Measurements from ENCODE around the gene EBF3.

EBF3 gene

DNA sequence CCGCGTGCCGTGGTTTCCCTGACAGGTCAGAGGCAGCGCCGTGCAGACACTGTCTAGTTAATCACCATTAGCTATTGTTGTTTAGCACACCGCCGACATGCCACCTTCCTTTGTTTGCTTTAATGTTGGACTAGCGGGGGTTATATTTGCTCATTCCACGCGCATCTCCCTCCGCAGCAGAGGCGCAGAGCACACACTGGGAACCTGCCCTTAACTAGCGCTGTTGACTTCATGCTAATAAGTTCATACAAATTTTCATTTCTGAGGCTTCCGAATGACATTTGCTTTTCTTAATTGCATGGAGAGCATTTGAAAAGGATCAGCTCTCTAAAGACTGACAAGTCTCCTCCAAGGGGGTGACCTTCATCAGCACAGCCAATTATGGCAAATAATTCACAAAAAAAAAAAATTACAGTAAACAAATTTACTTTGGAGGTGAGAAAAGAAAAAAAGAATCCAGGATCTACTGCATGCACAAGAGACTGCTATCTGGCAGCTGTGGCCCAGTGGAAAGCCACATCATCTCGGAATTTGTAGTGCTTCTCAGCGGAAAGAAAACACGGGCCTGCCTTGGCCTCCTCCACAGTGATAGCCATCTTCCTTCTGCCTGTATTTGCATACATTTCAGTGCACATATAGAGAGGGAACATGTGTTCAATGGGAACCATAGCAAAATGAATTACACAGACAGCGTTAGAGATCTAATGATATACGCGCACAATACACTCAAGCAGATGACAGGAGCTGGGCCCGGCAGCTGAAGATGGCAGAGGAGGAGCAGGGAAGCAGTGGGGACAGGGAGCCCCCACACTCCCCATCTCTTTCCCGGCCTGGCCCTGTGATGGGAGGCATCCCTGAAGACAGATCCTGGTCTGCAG, 94.2 kb downstream of the EBF3 start:
- DNase-seq: no peak

DNA sequence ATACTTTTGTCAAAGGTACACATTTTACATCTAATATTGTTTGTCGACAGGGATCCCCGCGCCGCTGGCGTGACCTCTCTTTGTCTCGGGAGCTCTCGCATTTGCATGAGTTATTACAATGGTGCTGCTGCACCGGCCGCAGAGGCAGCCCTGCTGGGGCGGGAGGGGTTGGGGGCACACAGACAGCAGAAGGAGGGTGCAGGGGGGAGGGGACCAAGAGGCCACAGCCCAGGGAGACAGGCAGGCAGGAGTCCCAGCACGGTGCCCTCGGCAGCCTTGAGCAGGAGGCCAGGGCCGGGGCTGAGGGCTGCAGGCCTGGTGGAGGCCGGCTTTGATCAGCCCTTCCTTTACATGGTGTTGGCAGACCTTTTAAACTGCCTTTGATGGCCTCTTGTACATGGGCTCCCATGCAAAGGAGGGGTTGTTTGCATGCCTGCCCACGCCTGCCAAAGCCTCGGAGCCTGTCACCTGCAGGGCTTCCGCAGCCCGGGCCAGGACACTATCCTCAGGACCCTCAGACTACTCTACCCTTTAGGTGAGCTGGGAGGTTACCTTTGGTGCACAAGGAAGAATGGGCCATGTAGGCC, 95.5 kb downstream of the EBF3 start:
- DNase-seq: no peak

DNA sequence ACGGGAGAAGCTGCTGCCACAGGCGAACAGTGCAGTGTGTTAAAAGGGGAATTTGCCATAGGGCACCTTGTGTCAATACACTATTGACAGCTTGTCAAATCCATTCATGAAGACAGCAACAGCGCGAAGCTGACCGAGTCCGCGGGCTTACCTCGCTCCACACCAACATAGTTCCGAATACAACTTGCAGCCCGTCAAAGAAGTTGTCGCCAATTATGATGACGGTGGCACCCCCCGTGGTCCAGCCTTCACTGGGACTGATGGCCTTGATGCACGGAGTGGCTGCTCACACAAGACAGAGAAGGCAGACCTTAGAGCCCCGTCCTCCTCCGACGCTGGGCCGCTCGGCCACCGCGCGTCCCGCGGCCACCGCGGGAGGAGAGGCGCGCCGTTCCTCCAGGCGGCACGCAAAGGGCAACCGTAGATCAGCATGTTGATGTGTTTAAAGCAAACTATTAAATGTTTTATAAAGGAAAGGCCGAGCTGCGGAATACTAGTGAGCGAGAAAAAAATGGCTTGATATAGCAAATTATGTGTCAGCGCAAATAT, 96.4 kb downstream of the EBF3 start:
- DNase-seq: no peak

DNA sequence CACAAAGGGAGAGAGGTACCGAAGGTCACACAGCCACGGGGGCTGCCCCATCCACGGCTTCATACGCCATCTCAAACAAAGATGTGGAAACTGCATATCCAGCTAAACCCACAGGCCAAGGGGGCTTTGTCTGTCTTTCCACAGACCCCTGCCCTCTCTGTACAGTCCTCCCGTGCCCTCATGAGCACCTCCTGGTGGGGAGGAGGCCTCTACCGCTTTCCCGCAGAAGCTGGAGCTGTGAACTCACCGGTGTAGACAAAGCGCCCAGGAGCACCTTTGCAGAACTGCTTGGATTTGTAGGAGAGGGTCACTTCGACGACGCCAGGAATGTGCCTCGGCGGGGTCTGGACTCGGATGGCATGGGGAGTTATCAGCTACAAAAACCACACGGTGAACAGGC, 97.2 kb downstream of the EBF3 start:
- DNase-seq: no peak

DNA sequence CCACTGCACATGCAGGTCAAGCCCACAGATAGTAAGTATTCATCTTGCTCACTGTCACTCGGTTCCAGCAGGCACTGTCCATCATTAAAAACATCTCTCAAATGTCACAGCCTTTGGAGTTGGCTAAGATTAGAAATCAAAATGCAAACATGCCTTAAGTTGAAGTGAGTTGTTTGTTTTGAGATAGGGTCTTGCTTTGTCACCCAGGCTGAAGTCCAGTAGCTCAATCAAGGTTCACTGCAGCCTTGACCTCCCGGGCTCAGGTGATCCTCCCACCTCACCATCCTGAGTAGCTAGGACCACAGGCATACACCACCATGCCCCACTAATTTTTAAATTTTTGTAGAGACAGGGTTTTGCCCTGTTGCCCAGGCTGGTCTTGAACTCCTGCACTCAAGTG, 98.1 kb downstream of the EBF3 start:
- DNase-seq: no peak

DNA sequence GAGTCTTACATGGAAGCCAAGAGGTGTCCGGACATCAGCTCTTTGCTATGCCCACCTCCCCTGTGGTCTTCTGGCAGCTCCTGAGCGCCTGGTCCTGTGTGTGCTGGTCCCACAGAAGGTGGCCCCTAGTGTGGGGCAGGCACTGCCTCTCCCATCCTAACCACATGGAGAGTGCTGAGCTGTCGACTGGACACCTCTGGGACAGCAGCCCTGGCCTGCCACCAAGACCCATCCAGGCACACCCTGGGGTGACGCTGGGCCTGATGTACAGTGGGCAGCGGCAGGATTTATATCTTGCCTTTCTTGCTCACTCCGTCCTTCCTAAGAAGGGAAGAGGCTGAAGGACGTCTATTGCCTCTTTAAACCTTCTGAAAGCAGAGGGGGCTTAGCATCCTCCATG, 98.7 kb downstream of the EBF3 start:
- DNase-seq: no peak

DNA sequence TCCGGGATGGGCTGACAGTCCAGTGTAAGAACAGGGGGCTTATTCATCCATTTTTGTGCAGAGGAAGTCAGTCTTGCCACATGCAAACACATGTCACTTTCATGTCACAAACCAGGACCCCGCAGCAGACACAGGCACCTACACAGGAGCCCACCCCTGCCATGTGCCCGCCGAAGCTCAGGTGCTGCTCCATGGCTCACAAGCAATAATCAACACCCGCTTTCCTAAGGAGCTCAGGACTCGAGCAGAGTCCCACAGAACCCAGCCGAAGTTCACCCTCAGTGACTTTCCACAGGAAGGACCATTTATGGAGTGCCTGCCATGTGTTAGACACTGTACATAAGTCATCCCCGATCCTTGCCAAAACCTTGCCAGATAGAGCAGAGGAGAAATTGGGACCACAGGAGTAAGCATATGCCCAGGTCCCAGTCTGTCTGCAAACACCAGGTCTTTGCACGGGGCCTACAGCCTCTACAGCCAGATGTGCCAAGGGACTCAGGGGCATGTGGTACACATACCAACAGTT, 99.4 kb downstream of the EBF3 start:
- no peak for DNase-seq

DNA sequence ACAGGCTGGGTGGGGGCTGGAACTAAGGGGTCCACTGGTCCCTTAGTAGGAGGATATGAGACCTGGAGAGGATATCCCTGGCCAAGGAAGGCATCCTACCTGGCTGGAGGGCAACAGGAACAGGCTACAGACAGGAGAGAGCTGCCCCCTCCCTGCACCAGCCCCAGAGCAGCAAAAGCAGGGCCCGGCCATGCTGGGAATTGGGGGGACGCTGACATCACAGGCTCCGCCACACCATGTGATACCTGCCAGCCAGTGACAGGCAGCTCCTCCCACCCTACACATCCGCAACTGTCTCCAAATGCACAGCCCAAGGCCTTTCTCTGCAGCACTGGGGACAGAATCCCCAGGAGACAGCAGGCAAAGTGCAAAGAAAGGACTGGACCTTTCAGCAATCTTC, 100.0 kb downstream of the EBF3 start:
- no peak for DNase-seq

DNA sequence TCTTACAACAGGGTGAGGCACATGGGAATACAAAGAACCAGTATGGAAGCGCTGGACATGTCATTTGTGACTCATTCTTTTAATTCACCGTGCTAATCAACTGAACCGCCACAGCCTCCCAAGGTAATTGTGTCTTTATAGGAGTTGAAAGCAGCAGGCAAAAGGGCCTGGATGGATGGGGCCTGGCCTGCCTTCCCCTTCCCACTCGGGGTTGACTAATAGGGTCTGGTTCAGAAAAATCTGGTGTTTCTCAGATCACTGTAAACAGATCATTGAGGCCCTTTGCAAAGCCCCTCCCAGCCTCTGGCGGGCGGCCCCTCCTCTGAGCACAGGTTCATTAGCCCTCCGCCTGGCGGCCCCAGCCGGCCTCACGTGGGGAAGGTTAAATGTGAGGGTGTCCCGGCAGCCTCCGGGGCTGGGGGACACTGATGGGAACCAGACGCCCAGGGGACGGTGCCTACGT, 100.8 kb downstream of the EBF3 start:
- DNase-seq: peak; percentile 65

DNA sequence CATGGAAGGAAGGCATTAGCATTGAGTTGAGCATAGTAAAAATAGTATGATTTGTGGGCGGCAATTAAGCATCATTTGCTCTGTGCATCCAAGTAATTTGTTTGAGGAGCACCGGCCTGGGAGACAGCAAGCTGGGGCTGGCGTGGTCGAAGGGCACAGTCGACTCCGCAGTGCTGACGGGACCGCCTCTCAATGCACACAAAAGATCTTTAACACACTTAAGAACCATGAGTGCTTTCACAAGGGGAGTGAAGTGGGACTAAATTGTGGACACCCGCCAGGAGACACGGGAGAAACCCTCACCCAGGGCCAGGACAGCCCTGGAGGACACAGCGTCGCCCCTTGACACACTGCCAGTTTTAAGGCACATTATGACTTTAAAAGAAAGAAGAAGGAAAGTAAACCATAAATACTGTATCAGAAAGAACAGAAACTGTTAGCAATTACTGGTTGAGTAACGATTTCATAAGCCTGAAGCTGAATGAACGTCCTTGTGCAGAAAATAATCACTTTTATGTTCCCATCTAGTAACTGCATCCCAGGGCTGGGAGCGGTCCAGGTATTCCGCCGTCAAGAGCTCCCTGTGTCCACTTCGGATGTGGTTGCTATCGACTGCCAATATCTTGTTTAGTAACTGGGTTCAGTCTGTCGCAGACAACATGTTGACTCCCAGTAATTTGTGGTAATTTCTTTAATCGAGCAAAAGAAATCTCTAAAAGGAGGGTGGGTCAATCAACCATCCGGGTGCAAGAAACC, 102.1 kb downstream of the EBF3 start:
- peak; percentile 34 for DNase-seq

DNA sequence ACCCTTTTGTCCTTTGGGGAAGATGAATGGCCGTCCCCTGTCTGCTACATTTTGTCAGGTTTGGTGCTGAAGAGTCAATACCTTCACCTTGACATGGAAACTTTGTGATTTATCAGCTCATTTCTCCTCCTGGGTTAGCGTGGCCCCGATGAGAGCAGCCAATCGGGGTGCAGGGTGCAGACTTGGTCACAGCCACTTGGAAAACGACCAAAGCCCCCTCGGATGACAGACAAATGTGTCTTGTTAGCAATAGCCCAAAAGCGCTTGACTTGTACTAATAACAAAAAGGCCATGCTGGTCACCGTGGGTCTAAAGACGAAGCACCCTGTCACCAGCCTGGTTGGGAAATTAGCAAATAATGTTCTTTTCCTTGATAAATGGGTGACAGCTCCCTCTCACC, 103.7 kb downstream of the EBF3 start:
- no peak for DNase-seq

DNA sequence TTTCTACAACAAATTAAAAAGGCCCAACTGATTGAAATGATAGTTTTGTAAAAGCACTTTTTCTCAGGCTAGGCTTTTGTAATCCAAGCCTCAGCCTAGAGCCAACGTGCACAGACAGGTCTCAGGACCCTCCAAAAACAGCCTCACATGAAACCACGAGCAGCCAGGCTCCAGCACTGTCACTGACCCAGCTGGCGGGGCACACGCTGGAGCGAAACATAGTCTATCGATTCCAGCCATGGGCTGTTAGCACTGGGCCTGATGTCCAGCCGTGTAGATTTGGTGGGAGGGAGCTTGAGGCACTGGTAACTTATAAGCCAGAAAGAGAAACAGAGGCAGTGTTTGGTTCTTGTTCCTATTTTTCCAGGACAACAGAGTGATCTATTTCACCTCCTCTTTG, 104.5 kb downstream of the EBF3 start:
- DNase-seq: no peak

DNA sequence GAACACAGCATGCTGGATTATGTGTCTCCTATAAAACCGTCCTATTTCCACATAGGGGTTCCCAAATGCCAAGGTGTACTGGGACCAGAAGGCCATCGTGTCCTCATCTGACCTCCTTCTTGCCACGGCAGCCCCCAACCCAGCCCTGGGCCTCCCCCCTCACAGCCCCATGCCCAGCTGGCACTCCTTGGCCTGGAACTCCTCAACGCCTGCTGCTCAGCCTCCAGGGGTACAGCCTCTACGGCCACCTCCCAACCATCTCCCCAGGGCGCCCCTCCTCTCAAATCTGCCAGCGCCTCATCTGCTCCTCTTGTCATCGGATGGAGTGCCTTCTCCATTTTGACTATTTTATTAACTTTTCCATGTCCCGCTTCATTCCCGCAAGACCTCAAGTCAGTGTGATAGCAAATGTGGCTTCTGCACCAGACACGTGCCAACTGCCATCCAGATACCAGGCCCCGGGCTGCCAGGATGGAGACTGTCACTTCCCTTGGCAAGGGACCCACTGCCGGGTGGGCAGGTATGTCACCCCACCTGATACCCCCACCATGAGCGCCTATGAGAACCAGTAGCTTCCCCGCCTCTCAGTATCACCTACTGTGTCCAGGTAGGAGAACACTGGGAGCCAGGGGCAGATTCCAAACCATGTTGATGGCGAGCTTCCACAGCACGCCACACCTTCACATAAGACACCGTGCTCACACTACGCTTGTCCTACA, 106.7 kb downstream of the EBF3 start:
- DNase-seq: no peak

DNA sequence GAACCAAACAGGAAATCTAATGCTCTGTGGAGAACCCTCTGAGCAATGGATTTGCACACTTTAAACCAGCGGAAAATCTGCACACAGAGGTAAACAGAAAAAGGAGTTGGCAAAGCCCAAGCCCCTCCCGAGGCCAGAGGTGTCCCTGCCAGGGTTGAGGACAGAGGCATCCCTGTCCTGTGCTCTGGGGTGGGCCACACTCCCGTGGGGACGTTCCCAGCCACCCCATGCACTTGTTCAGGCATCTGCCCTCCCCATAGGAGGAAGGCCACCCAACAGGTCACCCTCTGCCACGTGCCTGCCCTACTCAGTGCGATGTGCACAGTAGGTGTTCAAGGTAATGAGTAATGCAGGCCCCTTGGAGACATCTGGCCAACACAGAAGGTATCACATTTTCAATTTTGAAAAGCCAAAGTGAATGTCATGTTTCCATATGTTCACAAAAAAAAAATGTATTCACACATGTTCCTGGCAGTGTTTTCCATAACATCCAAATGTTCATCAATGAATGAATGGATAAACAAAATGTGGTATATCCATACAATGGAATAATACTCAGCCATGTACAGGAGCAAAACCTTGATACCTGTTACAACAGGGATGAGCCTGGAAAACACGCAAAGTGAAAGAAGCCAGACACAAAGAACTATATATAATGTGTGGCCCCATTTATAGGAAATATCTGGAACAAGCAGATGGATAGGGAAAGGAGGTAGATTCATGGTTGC, 108.1 kb downstream of the EBF3 start:
- DNase-seq: no peak

DNA sequence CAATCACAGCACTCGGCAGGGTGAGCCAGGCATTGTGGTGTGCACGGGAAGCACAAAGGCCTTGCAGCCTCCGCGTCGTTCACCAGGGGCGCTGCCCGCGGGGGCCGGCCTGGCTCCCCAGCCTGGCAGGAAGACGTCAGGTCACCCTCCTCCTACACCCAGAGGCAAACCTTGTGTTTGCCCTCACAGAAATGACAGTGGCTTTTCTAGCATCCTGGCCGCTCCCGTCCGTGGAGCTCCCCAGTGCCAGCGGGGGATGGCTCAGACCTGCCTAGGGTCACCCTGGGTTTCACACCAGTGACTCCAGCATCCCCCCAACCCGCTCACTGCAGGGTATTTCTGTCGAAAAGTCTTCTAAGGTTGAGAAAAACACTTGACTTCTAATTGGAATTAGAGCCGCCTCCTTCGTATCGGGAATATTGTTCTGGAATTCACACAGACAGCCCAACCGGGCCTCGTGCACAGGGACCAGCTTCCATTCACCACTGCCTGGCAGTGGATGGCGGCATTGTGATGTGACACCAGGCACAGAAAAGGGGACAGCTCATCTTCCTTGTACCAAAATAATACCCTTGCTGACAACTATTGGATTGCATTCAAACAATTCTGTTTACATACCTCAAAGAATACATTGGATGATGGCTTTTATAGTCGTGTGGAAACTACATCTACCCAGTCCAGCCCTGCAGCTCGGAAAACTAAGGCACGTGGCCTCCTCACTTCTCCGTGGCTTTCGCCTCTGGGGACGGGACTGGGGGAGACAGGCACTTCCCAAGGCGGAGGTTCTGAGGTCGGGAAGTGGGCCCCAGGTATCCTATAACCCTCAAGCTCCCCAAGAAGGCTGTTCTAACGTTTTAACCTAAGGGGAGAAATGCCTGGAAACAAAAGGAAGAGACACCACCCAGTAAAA, 109.0 kb downstream of the EBF3 start:
- no peak for DNase-seq

DNA sequence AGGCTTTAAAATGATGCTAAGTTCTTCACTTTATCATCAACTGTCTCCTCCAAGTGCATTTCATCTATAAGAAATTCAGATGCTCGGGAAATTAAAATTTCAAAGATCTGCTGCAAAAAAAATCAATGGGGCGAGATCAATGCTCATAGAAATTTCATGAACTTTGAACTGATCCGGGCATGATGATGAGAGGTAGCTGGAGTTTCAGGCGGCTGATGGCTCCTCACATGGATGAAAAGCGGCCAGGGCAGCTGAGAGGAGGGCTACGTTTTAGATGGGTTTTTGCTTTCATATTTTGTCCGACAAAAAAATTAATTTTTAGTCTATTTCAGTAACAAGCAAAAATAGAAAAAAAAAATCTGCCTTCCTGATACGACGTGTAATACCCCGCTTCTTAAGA, 109.9 kb downstream of the EBF3 start:
- DNase-seq: no peak

DNA sequence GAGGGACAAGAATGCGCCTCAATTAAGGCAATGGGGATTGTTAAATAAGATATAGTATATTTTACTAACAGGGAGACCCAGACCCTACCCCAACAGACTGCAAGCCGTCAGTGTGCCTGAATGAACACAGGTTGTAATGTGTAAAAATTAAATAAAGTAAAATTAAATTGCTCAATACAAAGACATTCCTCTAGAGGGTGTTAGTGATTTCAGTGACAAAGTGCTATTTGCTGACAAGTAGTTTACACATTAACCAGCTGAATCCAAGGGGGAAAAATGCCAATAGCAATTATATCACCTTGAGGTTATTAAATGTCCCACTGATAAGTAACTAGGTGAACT, 110.5 kb downstream of the EBF3 start:
- peak; percentile 83 for DNase-seq

DNA sequence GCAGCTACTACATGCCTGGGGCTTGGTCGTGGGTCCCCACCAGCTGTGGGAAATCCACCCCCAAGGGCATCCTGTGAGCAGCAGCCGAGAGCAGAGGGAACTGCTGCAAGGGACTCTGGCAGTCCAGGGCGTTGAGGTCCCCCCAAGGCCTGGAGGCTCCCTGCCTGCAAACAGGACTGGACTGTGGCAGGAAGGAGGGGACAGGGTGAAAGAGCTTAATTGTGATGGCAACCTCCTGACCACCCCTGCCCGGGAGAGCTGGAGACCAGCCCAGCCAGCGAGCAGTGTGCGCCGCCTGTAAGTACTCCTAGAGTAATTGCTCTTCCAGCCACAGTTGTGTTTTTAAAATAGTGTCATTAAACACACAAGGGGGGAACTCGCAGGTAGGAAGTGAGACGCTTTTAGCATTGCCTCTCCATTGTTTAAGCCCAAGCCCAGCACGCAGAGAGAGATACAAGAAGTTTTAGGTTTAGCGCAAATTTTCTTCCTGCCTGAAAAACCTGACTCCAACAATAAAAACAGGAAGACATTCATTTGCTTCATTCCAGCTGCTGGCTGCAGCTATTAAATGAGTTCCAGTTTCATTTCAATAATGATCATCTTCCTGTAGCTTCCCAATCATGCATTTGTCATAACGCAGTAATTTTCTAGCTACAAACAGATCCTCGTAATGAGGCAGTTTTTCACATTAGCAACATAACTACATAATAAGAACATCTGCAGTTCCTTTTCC, 111.1 kb downstream of the EBF3 start:
- peak; percentile 83 for DNase-seq

DNA sequence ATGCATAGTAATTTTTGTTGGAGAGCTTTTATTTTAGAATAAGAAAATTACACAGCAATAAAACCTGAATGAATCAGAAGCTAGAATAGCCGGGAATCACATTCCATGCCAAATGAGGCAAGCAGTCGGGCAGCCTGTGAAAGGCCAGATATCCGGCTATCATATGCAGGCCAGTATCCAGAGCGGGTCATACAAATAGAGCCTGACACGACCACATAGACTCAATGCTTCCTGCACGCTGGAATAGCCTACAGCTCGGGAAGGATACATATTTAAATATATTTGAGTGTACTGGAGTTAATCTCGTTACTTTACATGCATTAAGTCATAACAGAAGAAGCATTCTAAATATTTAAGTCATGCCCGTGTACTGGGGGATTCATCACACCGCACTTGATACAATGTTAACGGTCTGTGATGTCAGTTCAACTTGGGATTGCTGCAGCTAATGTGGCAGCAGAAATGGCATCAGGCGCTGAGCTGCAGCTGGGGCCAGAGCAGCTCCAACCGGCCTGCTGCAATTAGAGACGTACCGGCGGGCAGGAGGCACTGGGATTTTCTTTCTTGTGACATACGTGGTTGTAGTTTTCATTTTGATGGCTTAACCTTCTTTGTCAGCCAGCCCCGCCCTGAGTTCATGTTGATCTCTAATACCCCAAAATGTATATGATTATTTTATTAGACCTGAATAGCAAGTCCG, 112.0 kb downstream of the EBF3 start:
- DNase-seq: no peak

DNA sequence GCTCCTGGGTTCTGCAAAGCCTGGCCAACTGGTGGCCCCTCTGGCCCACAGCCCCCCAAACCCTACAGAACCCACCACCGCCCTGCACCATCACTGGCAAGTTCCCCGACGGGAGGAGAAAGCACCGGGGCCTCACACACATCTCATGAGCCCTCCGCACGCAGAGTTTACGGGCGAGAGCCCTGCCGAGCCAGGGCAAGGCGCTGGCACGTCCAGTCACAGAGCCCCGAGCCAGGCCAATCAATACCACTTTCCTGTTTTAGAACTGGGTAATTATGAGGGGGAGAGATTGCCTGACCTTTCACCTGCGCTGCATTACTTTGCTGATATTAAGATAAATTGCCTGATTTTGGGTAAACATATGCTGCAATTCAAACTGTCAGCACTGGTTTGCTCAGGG, 113.3 kb downstream of the EBF3 start:
- no peak for DNase-seq
